HepG2 (cell line): ENCODE results near the gene NUP62. TPM values are rescaled to one million over a fixed set of nuclear protein-coding genes. Genes with fewer than 3 reads are reported as not detected.

Source experiments
- AGO1 ChIP-seq: fragments of 200-400 bp; formaldehyde crosslinking; IDR thresholded peaks from 2 replicates; pipeline ENCODE4 v1.6.1; 2017; ENCODE audit warnings: mild to moderate bottlenecking, low read depth, low read length, moderate library complexity; ENCODE audit not compliant: poor library complexity, severe bottlenecking
- CCAR2 ChIP-seq: fragments of 200-400 bp; formaldehyde crosslinking; optimal IDR thresholded peaks from 2 replicates; pipeline ENCODE3; 2018; ENCODE audit warnings: low read depth, mild to moderate bottlenecking, low read length, moderate library complexity
- CEBPB ChIP-seq: IDR thresholded peaks from 2 replicates; pipeline ENCODE4 v1.6.1; 2011; ENCODE audit warnings: low read depth, low read length, improper control_type of control experiment, borderline replicate concordance
- EEA1 ChIP-seq: sonication (generic); formaldehyde crosslinking; IDR thresholded peaks from 2 replicates; pipeline ENCODE4 v1.5.1; 2020; ENCODE audit warnings: mild to moderate bottlenecking, missing genetic modification reagents, borderline replicate concordance
- GATAD1 ChIP-seq: IDR thresholded peaks from 2 replicates; pipeline ENCODE4 v1.6.1; 2016; ENCODE audit warnings: missing genetic modification reagents, missing compliant biosample characterization
- MAF1 ChIP-seq: sonication (generic); formaldehyde crosslinking; IDR thresholded peaks from 2 replicates; pipeline ENCODE4 v1.5.0; 2020; ENCODE audit warnings: missing genetic modification reagents, borderline replicate concordance
- MXI1 ChIP-seq: IDR thresholded peaks from 3 replicates; pipeline ENCODE4 v1.6.1; 2012; ENCODE audit warnings: low read depth, low read length, inconsistent platforms, borderline replicate concordance
- NFIB ChIP-seq: sonication (generic); formaldehyde crosslinking; IDR thresholded peaks from 2 replicates; pipeline ENCODE4 v1.9.0; 2021; ENCODE audit warnings: missing genetic modification reagents, mild to moderate bottlenecking, borderline replicate concordance
- SAFB2 ChIP-seq: sonication (generic); formaldehyde crosslinking; IDR thresholded peaks from 2 replicates; pipeline ENCODE4 v1.5.1; 2020; ENCODE audit warnings: missing genetic modification reagents, low read depth, mild to moderate bottlenecking, borderline replicate concordance
- SIX4 ChIP-seq: sonication (generic); formaldehyde crosslinking; IDR thresholded peaks from 2 replicates; pipeline ENCODE4 v1.4.0; 2020; ENCODE audit warnings: missing genetic modification reagents
- TAF15 ChIP-seq: fragments of 200-400 bp; formaldehyde crosslinking; IDR thresholded peaks from one replicate; pipeline ENCODE4 v1.6.1; 2018; ENCODE audit warnings: mild to moderate bottlenecking, low read depth, low read length; ENCODE audit not compliant: poor library complexity, severe bottlenecking
- ZBTB7A ChIP-seq: sonication (generic); formaldehyde crosslinking; IDR thresholded peaks from 2 replicates; pipeline ENCODE4 v1.8.0; 2022; ENCODE audit warnings: mild to moderate bottlenecking, missing genetic modification reagents
- ZFY ChIP-seq: sonication (generic); formaldehyde crosslinking; IDR thresholded peaks from 2 replicates; pipeline ENCODE4 v1.4.0; 2020; ENCODE audit warnings: missing genetic modification reagents
- ZNF318 ChIP-seq: sonication (generic); formaldehyde crosslinking; IDR thresholded peaks from 2 replicates; pipeline ENCODE4 v1.4.0; 2020; ENCODE audit warnings: mild to moderate bottlenecking, missing genetic modification reagents
- ZNF362 ChIP-seq: sonication (generic); formaldehyde crosslinking; IDR thresholded peaks from 2 replicates; pipeline ENCODE4 v1.4.0; 2020; ENCODE audit warnings: missing genetic modification reagents, mild to moderate bottlenecking, borderline replicate concordance
- ZNF709 ChIP-seq: sonication (generic); formaldehyde crosslinking; IDR thresholded peaks from 2 replicates; pipeline ENCODE4 v1.5.0; 2020; ENCODE audit warnings: mild to moderate bottlenecking, missing genetic modification reagents
- ZNF740 ChIP-seq: sonication (generic); formaldehyde crosslinking; IDR thresholded peaks from 2 replicates; pipeline ENCODE4 v1.4.0; 2020; ENCODE audit warnings: missing genetic modification reagents
- polyA plus RNA-seq, 8 experiments: library from polyadenylated mRNA; depleted of rRNA in 3 of 8; stranded (reverse) in 7 of 8; unstranded in 1 of 8; fragments of >200 nt; fragmentation: Illumina TruSeq in 4 of 8; extraction: Trizol in 4 of 8; gene quantifications; 2 replicates each; pipeline versions ENCODE4 v1.2.1 to v1.2.3, GENCODE V29; 2011 to 2016; ENCODE audit warnings: low read depth in 4 of 8, missing spikeins in 1 of 8, mixed read lengths in 1 of 8; ENCODE audit not compliant: insufficient read depth in 1 of 8
- total RNA-seq, 5 experiments: library from RNA; depleted of rRNA; stranded (reverse); fragments of >200 nt; fragmentation: Illumina TruSeq; extraction: Trizol; gene quantifications; 2 replicates each; pipeline ENCODE4 v1.2.3, GENCODE V29; 2016; ENCODE audit warnings: low read depth in 1 of 5

Gene NUP62
- total and polyA plus RNA-seq, 2 of the 13 experiments (the other 11 are each of a cell fraction or from before 2014, with no cell fraction given), result 16.5 to 41.5 TPM

GRCh38 chr19:49869484-49870308, 59.6 kb downstream of the NUP62 start (continued):
- TF ChIP-seq SAFB2, result no peak
- TF ChIP-seq ZFY (CRISPR knock-in tag), result peak; percentile 91
- peak; percentile 89 for TF ChIP-seq AGO1
- TF ChIP-seq SIX4, result no peak
- peak; percentile 65 for TF ChIP-seq ZBTB7A (CRISPR knock-in tag)
- TF ChIP-seq MAF1, result no peak
- no peak for TF ChIP-seq NFIB (CRISPR knock-in tag)
- TF ChIP-seq CEBPB, result no peak
- peak; percentile 68 for TF ChIP-seq GATAD1
- TF ChIP-seq ZNF318 (CRISPR knock-in tag), result peak; percentile 90; the same call in 1 of the 2 replicates
- no peak for TF ChIP-seq ZNF709 (CRISPR knock-in tag)
- TF ChIP-seq MXI1, result peak; percentile 34; the same call in 1 of the 3 replicates
- TF ChIP-seq ZNF740 (CRISPR knock-in tag), result no peak
- no peak for TF ChIP-seq CCAR2
- TF ChIP-seq TAF15, result no peak
- TF ChIP-seq ZNF362 (CRISPR knock-in tag), result 0 out of 2 replicates have a peak, but pooled peaks have one; percentile 42
- peak; percentile 47; the same call in 1 of the 2 replicates for TF ChIP-seq EEA1 (CRISPR knock-in tag)
